Smooth muscle cell of the brain vasculature (primary cell): ENCODE data around the gene KCNQ1OT1.

Experiments used
- DNase-seq: peaks from one replicate; pipeline ENCODE4 v3.0.0-alpha.2; 2012; ENCODE audit warnings: low read depth, low spot score

The KCNQ1OT1 gene

GRCh38 chr11:2559527-2560311, 140.1 kb downstream of the KCNQ1OT1 start:
- no peak for DNase-seq

GRCh38 chr11:2558861-2559526, 140.8 kb downstream of the KCNQ1OT1 start:
- DNase-seq: no peak

- no peak for DNase-seq
Measured at GRCh38 chr11:2558397-2558796, 141.4 kb downstream of the KCNQ1OT1 start.
